ENCODE data around the gene HNRNPUL1. TPM values are rescaled to one million over a fixed set of nuclear protein-coding genes. Genes with fewer than 3 reads are reported as not detected.
A peak's percentile ranks its signal among the peaks of the same experiment; 100 is the strongest.

Gene HNRNPUL1
- total RNA-seq, 4 donors from 2014 or later: 98.1 to 127 (median 113) TPM

DNA sequence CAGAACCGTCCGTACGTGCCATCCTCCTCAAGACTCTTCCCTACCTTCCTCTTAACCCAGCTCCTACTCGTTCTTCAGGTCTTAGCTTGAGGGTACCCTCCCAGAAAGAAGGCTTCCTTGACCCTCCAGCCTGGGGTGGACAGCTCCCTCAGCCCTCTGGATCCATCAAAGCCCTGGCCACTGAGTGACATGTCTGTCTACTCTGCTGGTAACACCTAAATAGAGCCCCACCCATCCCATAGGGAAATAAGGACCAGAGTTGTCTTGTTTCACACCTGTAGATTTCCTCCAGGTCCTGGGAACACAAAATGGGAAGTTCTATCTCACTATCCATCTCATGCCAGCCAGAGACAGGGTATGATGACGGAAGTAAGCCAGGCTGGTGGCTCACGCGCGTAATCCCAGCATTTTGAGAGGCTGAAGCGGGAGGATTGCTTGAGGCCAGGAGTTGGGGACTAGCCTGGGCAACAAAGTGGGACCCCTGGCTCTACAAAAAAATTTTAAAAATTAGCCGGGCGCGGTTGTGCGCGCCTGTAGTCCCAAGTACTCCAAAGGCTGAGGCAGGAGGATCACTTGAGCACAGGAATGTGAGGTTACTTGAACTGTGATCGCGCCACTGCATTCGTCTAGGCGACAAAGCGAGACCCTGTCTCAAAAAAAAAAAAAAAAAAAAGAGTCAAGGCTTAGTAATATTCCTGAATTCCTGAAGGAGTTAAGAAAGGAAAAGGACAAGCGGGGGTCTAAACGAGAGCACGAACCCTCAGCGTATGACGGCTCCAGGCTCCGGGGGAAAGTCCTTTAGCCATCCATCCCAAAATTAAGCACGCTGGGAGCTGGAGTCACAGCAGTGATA lies 45.2 kb downstream of the HNRNPUL1 start:
- TF ChIP-seq, protein P1, sequence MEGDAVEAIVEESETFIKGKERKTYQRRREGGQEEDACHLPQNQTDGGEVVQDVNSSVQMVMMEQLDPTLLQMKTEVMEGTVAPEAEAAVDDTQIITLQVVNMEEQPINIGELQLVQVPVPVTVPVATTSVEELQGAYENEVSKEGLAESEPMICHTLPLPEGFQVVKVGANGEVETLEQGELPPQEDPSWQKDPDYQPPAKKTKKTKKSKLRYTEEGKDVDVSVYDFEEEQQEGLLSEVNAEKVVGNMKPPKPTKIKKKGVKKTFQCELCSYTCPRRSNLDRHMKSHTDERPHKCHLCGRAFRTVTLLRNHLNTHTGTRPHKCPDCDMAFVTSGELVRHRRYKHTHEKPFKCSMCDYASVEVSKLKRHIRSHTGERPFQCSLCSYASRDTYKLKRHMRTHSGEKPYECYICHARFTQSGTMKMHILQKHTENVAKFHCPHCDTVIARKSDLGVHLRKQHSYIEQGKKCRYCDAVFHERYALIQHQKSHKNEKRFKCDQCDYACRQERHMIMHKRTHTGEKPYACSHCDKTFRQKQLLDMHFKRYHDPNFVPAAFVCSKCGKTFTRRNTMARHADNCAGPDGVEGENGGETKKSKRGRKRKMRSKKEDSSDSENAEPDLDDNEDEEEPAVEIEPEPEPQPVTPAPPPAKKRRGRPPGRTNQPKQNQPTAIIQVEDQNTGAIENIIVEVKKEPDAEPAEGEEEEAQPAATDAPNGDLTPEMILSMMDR (IDR thresholded peaks at IDR 0.05): no peak
- TF ChIP-seq POLR2A (IDR thresholded peaks at IDR 0.05): no peak
- no peaks in the 10 kb centered on the region for H3K27me3 ChIP-seq
- no peak for DNase-seq
- peaks cover 34 to 76% (median 37%) of the 10 kb centered on the region in 3 donors for H3K4me1 ChIP-seq
- WGBS, 2 donors: 1 to 4% methylated on average over 17 to 26 of the region's 26 CpGs
- H3K4me3 ChIP-seq: peak overlapping the region; percentile 61 to 97 (median 80)
- peak overlapping the region; percentile 96 to 99 (median 96) for H3K27ac ChIP-seq
- no peaks in the 10 kb centered on the region for H3K9me3 ChIP-seq
- peaks cover 23 to 62% (median 24%) of the 10 kb centered on the region in 3 donors for H3K36me3 ChIP-seq
- intact Hi-C loops (cut with DNase I): loop anchor here (5.0 kb wide), 1 partner anchor 42 kb away; no protein-coding TSS in a partner anchor

DNA sequence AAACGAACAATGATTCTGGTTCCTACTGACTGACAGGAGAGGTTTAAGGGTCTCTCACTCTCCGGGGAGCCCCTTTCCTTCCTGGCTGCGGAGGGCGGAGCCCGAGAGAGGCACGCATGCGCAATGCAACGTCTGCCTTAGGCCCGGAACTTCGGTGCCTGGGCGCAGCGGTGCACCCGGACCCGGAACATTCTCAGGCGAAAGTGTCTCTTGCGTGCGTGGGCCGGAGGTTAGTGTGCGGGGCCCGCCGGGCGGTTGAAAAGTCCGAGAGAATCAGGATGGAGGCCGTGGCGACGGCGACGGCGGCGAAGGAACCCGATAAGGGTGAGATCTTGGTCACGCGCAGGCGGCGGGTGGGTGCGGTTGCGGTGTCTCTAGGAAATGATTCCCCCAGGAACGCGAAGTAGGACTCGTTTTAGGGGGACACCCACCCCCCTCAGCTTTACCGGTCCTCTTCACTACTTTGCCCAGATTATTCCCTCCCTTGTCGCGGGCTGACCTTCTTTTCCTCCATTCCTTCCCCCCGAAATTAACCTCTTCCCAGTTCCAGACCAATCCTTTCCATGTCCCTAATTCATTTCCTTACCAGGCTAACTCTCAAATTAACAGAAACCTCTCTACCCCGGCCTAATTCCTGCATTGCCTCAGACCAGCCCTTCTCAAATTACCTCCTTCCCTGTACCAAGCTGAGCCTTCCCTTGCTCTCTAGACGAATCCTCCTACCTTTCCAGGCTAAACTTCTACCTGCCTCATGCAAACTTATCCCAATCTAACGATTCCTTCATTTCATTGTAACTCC lies 46.1 kb downstream of the HNRNPUL1 start, which contains the start of gene CCDC97:
Gene CCDC97 (plus strand): TSS at position 140 of the 799 bp plus-strand sequence. CDS start 139 bp downstream, at position 279.
- 0 to 1% methylated on average over 17 to 18 of the region's 47 CpGs for WGBS, 2 donors
- Histone ChIP-seq H3K4me1 (peaks cover 34 to 71% (median 37%) of the 10 kb centered on the region in 3 donors), H3K4me3 (peak within 1 kb of the TSS; percentile 61 to 97 (median 80)), H3K27me3 (no peaks in the 10 kb centered on the region), H3K9me3 (no peaks in the 10 kb centered on the region), H3K36me3 (peaks cover 16 to 62% (median 17%) of the 10 kb centered on the region in 3 donors), H3K27ac (peak within 1 kb of the TSS; percentile 96 to 99 (median 96))
- no peak for DNase-seq
- intact Hi-C loops (cut with DNase I): no loop called here
- TF ChIP-seq POLR2A (IDR thresholded peaks at IDR 0.05): peak in 3 of 4 donors; percentile 25 to 82 (median 56)
- TF ChIP-seq, protein P1 (IDR thresholded peaks at IDR 0.05): peak in 1 of 6 experiments; percentile 43

DNA sequence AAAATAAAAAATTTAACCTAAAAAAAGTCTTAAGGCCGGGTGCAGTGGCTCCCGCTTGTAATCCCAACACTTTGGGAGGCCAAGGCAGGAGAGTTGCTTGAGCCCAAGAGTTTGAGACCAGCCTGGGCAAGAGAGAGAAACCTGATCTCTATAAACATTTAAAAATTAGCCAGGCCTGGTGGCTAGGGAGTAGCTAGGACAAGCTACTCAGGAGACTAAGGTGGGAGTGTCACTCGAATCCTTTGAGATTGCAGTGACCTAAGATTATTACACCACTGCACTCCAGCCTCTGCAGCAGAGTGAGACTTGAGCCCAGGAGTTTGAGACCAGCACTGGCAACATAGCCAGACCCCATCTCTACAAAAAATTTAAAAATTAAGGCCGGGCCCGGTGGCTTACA lies 46.9 kb downstream of the HNRNPUL1 start:
- no peak for DNase-seq
- 38 to 44% methylated on average over 5 of the region's 5 CpGs for WGBS, 2 donors
- no peak for TF ChIP-seq POLR2A (IDR thresholded peaks at IDR 0.05)
- TF ChIP-seq, protein P1 (IDR thresholded peaks at IDR 0.05): no peak
- intact Hi-C loops (cut with DNase I): no loop called here
- no peaks in the 10 kb centered on the region for H3K9me3 ChIP-seq
- no peaks in the 10 kb centered on the region for H3K27me3 ChIP-seq
- H3K36me3 ChIP-seq: peaks cover 8 to 62% (median 13%) of the 10 kb centered on the region in 3 donors
- H3K4me1 ChIP-seq: peaks cover 34 to 64% (median 37%) of the 10 kb centered on the region in 3 donors
- peak overlapping the region; percentile 96 to 99 (median 96) for H3K27ac ChIP-seq
- peak overlapping the region; percentile 61 to 97 (median 80) for H3K4me3 ChIP-seq

DNA sequence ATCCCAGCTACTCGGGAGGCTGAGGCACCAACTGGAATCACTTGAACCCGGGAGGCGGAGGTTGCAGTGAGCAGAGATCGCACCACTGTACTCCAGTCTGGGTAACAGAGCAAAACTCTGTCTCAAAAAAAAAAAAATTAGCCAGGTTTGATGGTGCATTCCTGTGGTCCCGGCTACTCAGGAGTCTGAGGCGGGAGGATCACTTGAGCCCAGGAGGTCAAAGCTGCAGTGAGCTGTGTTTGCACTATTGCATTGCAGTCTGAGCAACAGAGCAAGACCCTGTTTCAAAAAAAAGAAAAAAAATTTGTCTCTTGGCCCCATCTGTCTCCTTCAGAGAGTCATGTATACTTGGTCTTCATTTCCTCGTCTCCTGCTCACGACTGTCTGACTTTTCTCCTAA lies 47.4 kb downstream of the HNRNPUL1 start:
- no peaks in the 10 kb centered on the region for H3K9me3 ChIP-seq
- no peaks in the 10 kb centered on the region for H3K27me3 ChIP-seq
- peaks cover 30 to 58% (median 33%) of the 10 kb centered on the region in 3 donors for H3K4me1 ChIP-seq
- TF ChIP-seq, protein P1 (IDR thresholded peaks at IDR 0.05): no peak
- no peak for TF ChIP-seq POLR2A (IDR thresholded peaks at IDR 0.05)
- 85% methylated on average over 8 of the region's 8 CpGs for WGBS, 2 donors
- intact Hi-C loops (cut with DNase I): no loop called here
- no peak for DNase-seq
- H3K4me3 ChIP-seq: no peak overlapping the region
- H3K27ac ChIP-seq: no peak overlapping the region
- H3K36me3 ChIP-seq: peaks cover 9 to 62% (median 17%) of the 10 kb centered on the region in 3 donors
